ENCODE measurements around the gene RYR3.

RYR3 gene

DNA sequence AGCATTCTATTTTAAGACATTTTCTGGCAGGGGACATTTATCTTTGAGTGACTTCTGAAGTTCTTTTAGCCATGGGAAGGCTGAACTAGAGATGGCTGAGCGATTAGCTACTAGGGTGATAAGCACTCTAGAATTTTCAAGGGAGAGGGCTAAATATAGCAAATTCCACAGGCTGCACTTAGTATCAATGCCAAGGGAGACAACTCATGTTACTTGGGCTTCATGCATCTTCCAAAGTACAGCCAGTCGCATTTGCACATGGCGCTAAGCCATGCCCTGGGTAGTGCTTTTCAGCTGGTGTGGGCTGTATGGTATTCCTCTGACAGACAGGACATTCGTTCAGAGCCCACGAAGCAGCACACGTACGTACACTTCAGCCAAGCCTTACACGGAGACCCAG is 69.6 kb downstream of the RYR3 start:
- H3K27ac ChIP-seq = no peak overlapping the region

DNA sequence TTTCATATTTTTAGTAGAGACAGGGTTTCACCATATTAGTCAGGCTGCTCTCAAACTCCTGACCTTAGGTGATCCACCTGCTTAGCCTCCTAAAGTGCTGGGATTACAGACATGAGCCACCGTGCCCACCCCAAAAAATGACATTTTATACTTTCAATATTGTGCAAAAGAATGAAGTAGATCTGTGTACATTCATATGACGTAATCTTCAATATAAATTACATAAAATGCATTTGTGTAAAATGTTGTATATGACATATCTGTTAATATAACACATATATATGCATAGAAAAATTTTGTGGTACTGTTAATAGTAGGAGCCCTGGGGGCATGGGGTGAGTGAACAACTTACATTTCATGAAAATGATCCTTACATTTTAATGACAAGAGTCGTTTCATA is 71.7 kb downstream of the RYR3 start:
- no peaks in the 10 kb centered on the region for H3K27me3 ChIP-seq
- TF ChIP-seq, protein P1, sequence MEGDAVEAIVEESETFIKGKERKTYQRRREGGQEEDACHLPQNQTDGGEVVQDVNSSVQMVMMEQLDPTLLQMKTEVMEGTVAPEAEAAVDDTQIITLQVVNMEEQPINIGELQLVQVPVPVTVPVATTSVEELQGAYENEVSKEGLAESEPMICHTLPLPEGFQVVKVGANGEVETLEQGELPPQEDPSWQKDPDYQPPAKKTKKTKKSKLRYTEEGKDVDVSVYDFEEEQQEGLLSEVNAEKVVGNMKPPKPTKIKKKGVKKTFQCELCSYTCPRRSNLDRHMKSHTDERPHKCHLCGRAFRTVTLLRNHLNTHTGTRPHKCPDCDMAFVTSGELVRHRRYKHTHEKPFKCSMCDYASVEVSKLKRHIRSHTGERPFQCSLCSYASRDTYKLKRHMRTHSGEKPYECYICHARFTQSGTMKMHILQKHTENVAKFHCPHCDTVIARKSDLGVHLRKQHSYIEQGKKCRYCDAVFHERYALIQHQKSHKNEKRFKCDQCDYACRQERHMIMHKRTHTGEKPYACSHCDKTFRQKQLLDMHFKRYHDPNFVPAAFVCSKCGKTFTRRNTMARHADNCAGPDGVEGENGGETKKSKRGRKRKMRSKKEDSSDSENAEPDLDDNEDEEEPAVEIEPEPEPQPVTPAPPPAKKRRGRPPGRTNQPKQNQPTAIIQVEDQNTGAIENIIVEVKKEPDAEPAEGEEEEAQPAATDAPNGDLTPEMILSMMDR (IDR thresholded peaks at IDR 0.05) = no peak
- H3K9me3 ChIP-seq = no peaks in the 10 kb centered on the region
- H3K4me3 ChIP-seq = no peak overlapping the region
- H3K4me1 ChIP-seq = no peaks in the 10 kb centered on the region
- intact Hi-C loops (cut with DNase I; ENCODE audit: low total_unique reads) = no loop called here
- no peak overlapping the region for H3K27ac ChIP-seq
- no peak for DNase-seq
- H3K36me3 ChIP-seq = no peaks in the 10 kb centered on the region

More for the DNA sequence above, 69.6 kb downstream of the RYR3 start:
- Histone ChIP-seq H3K9me3 (no peaks in the 10 kb centered on the region), H3K36me3 (no peaks in the 10 kb centered on the region), H3K4me3 (no peak overlapping the region), H3K4me1 (no peaks in the 10 kb centered on the region), H3K27me3 (no peaks in the 10 kb centered on the region)
- TF ChIP-seq, protein P1 (IDR thresholded peaks at IDR 0.05) = no peak
- no peak for DNase-seq
- intact Hi-C loops (cut with DNase I; ENCODE audit: low total_unique reads) = no loop called here

DNA sequence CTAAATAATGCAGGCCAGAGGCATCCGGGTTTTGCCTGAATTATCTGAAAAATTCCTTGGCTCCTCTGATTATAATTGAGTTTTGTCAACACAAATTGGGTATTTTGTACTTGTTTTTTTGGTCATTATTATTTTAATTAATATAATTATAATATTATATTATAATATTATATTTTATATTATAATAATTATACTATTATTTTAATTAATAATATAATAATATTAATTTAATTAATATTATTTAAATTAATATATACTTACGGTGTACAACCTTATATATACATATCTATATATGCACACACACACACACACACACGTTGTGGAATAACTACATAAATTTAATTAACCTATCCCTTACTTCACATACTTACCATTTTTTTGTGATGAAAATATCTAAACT is 73.5 kb downstream of the RYR3 start:
- intact Hi-C loops (cut with DNase I; ENCODE audit: low total_unique reads) = no loop called here
- H3K27ac ChIP-seq = no peak overlapping the region
- no peaks in the 10 kb centered on the region for H3K27me3 ChIP-seq
- H3K4me3 ChIP-seq = no peak overlapping the region
- H3K36me3 ChIP-seq = no peaks in the 10 kb centered on the region
- H3K4me1 ChIP-seq = no peaks in the 10 kb centered on the region
- TF ChIP-seq, protein P1 (IDR thresholded peaks at IDR 0.05) = no peak
- H3K9me3 ChIP-seq = no peaks in the 10 kb centered on the region
- no peak for DNase-seq

DNA sequence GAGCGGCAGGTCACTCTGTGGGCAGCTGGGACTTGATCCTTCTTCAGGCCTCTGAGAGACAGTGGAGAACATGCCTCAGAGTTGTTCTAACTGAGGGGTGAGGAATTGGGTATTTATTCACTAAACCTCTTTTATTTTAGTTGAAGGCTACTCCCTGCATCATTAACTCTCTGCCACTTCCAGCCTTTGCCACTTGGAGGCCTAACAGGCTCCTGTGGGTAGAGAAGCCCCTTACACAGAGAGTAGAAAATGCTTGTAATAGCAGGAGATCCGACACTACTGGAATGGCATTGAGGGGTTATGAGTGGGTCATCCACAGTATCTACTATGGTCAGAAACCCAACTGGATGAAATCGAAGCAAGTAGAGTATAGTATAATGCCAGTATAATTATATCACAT is 81.7 kb downstream of the RYR3 start:
- no peaks in the 10 kb centered on the region for H3K9me3 ChIP-seq
- DNase-seq = no peak
- intact Hi-C loops (cut with DNase I; ENCODE audit: low total_unique reads) = no loop called here
- H3K27ac ChIP-seq = no peak overlapping the region
- no peaks in the 10 kb centered on the region for H3K4me1 ChIP-seq
- TF ChIP-seq, protein P1 (IDR thresholded peaks at IDR 0.05) = no peak
- no peak overlapping the region for H3K4me3 ChIP-seq
- H3K36me3 ChIP-seq = no peaks in the 10 kb centered on the region
- H3K27me3 ChIP-seq = no peaks in the 10 kb centered on the region

DNA sequence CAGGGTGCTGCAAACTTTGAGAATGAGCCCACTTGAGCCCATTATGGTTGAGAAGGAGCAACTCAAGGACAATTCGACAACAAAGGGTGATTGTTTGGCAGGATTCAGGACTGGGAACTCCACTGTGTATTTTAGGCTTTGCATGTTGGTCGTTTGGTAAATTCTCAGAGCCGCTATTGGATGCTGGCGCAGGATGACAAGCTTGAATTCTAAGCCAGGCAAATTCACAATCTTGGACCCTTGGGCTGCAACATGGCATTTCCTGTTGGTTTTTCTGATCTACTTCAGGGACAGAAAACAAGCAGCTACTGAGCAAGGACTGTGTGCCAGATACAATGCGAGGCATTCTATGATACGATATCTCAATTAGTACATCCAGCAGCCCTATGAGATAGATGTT is 82.8 kb downstream of the RYR3 start:
- TF ChIP-seq, protein P1 (IDR thresholded peaks at IDR 0.05) = no peak
- no peaks in the 10 kb centered on the region for H3K4me1 ChIP-seq
- intact Hi-C loops (cut with DNase I; ENCODE audit: low total_unique reads) = no loop called here
- H3K9me3 ChIP-seq = no peaks in the 10 kb centered on the region
- no peaks in the 10 kb centered on the region for H3K27me3 ChIP-seq
- no peak overlapping the region for H3K4me3 ChIP-seq
- H3K27ac ChIP-seq = no peak overlapping the region
- no peaks in the 10 kb centered on the region for H3K36me3 ChIP-seq
- no peak for DNase-seq

DNA sequence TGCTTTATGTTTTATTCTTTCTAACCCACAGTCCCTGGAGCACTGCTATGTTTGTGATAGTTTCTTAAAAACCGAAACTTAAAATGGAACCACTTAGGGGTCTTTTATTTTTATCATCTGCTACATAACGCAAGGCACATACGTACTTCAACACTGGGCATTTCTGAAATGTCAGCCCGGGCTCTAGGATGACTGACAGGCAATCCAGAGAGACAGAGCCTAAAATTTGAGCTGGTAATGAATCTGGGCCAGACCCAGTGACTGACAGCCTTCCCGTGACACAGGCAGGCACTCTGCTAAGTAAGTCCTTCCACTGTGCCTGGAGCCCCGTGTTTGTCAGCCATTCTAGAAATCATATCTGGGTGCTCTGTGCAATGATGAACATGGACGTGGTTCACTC is 84.6 kb downstream of the RYR3 start:
- no peak for DNase-seq
- Histone ChIP-seq H3K27ac (no peak overlapping the region), H3K9me3 (no peaks in the 10 kb centered on the region), H3K4me3 (no peak overlapping the region), H3K36me3 (no peaks in the 10 kb centered on the region), H3K4me1 (no peaks in the 10 kb centered on the region), H3K27me3 (no peaks in the 10 kb centered on the region)
- intact Hi-C loops (cut with DNase I; ENCODE audit: low total_unique reads) = no loop called here
- TF ChIP-seq, protein P1 (IDR thresholded peaks at IDR 0.05) = no peak

Measured in tibial artery (tissue), 4 donors.